ENCODE measurements around the gene SCCPDH.

Gene SCCPDH

DNA sequence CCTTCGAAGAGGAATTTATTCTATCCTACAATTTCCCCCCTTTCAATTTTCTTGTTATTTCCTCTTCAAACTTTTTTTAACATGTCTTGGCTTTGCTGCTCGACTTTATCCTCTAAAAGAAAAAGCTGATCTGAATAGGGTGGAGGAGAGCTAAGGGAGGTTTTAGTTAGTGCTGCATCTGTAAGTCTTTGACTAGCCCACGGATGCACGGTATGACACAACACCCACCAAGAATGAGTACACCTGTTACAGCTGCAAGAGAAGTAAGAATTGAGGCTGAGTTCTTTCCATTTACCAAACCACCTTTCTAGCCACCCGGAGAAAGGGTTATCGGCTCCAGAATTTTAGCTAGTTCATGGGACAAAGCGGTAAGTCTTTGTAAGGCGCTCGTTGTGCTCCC, 23.8 kb downstream of the SCCPDH start:
- no peak for DNase-seq (ENCODE audit: low read depth in 1 of 2, low spot score in 1 of 2)

DNA sequence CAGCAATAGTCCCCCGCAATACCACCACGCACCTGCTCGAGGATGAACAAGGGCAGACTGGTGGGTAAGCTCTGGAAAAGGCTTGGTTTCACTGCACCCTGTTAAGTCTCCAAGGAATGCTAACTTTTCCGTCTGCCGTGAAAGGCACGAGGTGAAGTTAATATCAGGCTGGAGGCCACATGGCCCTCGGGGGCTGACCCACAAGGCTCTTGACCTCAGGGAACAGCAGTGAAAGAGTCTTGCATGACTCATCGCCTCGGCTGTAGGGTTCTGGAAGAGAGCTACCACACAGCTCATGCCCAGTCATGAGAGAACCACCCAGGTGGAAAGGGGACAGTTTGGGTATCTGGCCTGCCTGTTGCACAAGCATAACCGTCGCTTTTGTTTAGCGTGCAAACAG, 24.7 kb downstream of the SCCPDH start:
- no peak for DNase-seq (ENCODE audit: low read depth in 1 of 2, low spot score in 1 of 2)

DNA sequence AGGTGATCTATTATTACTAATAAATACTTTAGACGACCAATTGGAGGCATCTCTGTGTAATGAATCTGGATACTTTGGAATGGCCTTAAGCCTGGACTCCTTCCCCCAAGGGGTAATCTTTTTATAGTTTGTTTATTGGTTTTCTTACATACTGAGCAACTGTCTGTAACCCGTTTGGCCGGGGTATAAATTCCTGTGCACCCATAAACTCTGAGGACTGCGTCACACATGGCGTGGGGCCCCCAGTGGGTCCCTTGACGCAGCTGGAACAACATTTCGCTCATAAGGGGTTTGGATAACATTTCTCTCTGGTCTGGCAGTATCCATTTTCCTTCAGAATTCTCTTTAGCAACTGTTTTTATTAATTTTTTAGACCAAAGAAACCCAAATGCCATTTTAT, 26.5 kb downstream of the SCCPDH start:
- DNase-seq (ENCODE audit: low read depth in 1 of 2, low spot score in 1 of 2), result no peak

DNA sequence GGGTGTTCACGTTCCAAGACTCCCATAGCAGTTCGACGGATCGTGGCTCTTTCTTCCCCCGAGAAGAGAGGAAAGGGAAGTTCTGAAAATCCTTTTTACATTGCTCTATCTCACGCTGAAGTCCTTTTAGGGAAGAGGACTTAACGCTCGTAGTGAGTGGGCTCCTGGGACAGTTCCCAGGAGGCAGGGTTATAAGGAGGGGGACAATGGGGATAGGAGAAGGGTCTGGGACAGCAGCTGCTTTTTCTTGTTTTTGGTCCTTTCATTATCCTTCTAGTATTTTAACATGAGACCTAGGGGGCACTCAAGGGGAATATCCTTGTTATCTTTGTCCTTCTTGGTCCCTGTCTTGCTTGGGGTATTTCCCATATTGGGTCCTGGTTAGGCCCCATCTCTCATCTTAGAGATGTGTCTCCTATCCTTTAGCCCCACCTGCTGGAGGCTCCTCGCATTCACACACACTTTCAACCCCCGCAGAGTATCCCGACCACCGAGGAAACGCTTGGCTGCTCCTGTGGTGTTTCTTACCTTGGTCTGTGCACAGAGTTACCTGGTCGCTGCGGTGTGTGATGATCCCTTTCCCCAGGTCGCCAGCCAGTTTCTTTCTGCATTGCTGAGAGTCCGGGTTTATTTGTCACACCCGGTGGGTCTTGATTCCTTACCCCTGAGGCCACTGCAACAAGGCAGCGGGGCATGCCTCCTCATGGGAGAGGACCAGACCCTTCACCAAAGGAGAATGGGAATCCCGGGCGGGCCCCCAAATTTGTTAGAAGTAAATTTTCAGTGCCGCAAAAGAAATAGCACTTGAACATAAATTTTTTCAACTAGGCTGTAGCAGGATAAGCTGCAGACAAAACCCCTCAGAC, 29.7 kb downstream of the SCCPDH start:
- peak in 1 of 2 donors; percentile 8 for DNase-seq (ENCODE audit: low read depth in 1 of 2, low spot score in 1 of 2)

DNA sequence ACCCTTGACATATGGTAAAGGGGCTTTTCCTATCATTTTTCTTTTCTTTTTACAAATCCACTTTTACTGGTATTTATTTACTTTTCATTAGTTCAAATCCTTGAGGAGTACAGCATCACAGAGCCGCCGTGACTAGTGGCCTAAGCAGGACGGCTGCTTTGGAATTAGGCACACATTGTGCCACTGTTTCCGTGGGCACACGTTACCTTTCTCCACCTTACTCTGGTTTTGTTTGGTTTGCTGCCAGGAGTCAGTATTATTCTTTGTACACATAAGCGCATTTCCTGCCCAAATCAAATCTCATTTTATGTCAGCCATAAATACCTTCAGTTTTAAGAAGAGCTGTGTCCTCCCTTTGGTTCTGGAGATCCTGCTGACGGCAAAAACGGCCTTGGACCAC, 31.2 kb downstream of the SCCPDH start:
- DNase-seq (ENCODE audit: low read depth in 1 of 2, low spot score in 1 of 2), result no peak

DNA sequence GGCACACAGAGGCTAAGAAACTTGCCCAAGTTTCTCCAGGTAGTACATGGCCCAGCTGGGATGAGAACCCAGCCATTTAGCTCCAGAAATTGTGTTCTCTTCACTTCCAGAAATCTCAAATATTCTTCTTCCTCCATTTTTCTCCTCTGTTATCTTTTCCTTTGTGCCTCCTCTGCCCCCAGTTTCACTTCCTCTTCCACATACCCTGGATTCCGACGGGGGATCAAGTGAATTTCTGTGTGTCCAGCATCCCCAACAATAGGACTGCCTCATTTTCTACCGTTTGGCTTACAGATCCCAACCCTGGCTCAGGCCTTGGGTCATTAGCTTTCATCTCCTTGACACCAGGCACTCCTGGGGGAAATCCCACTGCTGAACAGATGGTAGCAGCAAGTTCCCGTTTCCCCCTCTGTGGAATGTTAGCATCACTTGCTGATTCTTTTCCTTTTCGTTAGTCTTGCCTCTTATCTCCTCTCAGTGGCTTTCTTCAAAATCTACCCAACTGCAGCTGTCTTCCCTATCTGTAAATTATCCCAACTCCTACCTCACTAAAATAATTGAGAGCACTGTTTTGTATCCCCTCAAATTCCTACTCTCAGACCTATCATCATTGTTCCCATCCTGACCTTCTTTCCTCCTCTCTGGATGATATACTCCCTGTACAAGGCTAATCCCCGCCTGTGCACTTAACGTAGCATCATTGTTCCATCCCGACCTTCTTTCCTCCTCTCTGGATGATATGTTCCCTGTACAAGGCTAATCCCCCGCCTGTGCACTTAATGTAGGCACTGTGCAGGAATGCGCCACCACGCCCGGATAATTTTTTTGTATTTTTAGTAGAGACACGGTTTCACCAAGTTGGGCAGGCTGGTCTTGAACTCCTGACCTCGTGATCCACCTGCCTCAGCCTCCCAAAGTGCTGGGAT, 36.5 kb downstream of the SCCPDH start:
- no peak for DNase-seq (ENCODE audit: low read depth in 1 of 2, low spot score in 1 of 2)

DNA sequence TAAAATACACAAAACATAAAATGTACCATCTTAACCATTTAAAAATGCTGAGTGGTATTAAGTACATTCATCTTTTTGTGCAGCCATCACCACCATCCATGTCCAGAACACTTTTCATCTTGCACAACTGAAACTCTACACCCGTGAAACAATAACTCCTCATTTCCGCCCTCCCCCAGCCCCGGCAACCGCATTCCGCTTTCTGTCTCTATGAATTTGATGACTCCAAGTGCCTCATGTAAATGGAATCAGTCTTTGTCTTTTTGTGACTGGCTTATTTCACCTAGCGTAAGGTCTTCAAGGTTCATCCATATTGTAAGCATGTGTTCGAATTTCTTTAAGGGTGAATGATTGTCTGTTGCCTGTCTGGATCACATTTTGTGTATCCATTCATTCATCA, 37.2 kb downstream of the SCCPDH start:
- no peak for DNase-seq (ENCODE audit: low read depth in 1 of 2, low spot score in 1 of 2)

DNA sequence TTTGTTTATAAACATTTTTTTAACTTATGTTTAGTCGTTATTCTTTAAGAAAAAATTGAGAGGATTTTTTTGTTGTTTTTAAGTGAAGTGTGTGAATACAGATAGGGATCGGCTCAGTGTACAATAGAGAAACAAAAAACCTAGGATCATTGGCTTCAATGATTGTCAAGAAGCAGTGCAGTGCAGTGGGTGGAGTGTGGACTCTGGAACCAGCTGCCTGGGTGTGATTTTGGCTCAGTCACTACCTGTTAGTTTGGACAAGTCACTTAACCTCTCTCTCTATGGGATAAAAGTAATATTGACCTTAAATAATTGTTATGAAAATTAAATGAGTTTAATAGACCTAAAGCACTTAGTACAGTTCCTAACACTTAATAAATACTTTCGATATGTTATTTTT, 41.3 kb downstream of the SCCPDH start:
- DNase-seq (ENCODE audit: low read depth in 1 of 2, low spot score in 1 of 2), result no peak

DNA sequence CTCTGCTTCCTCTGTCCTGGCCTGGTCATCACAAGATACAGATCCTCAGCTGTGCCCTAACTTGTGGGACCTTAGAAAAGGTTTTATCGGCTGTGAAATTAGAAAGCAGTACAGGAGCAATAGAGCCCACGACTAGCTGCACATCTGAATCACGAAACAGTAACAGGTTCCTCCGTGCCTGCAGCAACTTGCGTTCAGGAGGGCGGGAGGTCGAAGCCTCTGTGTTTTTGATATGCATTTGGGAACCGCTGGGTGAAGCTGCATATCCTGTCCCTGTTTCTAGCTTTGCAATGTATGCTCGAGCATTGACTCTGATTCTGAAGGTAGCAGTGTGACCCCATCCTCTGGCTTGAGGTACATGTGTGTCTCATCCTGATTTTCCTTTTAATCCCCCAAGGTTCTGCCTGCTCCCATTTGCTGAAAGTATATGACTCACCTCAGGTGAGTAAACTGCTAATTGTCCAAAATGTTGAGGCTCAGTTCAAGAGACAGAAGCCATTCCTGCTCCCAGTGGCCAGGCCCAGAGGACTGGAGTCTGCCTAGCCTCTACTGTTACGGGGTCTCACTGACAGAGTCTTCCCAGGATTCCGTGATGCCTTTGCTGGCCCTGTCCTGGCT, 44.3 kb downstream of the SCCPDH start:
- no peak for DNase-seq (ENCODE audit: low read depth in 1 of 2, low spot score in 1 of 2)

DNA sequence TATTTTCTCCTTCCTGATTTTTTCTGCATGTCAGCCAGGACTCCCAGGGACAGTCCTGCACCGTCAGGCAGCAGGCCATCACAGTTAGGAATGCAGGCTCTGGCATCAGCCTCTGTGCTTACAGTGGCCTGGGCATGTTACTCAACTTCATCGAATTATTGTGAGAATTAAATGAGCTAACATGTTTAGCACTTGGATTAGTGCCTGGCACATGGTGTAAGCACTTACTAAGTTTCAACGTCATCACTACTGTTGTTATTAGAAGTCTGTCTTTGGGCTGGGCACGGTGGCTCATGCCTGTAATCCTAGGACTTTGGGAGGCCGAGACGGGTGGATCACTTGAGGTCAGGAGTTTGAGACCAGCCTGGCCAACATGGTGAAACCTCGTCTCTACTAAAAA, 45.1 kb downstream of the SCCPDH start:
- no peak for DNase-seq (ENCODE audit: low read depth in 1 of 2, low spot score in 1 of 2)

DNA sequence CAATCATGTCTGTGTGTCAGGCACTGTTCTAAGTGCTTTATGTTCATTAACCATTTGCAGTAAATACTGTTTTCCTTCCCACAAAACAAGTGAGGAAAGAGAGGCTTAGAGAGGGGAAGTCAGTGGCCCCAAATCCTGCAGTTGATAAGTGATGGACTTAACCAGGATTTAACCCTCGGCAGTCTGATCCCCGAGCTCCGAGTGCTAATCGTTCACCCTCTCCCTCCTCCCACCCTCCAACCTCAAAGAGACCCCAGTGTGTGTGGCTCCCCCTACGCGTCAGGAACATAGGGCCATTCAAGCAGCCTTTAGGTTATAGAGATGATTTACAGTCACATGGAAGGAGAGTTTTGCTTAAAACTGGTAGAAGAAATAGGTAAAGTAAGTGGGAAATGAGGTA, 47.2 kb downstream of the SCCPDH start:
- no peak for DNase-seq (ENCODE audit: low read depth in 1 of 2, low spot score in 1 of 2)

DNA sequence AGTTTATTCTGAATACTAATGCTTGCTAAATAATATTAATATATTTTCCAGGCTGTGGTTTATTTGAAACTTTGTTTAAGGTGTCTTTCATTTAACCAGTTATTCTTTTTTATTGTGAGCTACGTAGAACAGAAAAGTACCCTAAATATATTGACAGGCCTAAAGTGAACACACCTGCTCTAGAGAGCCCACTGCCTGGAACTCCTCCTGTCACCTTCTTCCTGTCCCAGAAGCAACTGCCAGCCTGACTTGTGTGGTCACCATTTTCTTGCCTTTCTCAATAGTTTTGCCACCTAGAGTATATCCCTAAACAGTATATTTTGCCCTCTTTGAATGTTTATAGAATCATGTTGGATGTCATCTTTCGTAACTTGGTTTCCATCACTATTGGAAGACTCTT, 48.5 kb downstream of the SCCPDH start:
- no peak for DNase-seq (ENCODE audit: low read depth in 1 of 2, low spot score in 1 of 2)

DNA sequence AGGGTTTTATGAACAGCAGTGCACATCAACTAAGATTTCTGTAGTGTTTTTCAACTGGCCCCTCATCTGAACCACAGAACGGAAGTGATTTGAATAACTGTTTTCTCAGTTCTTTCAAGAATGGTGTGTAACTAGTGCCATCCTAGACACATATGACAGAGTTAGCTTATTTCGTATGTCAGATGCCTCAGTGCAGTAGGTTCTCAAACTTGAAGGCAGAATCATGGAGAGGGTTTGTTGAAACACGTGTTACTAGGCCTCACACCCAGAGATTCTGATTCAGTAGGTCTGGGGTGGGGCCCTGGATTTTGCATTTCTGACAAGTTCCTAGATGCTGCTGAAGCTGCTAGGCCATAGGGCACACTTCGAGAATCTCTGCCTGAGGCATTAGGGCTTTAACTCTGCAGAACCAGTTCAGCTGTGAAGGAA, 49.0 kb downstream of the SCCPDH start:
- DNase-seq (ENCODE audit: low read depth in 1 of 2, low spot score in 1 of 2), result no peak

DNA sequence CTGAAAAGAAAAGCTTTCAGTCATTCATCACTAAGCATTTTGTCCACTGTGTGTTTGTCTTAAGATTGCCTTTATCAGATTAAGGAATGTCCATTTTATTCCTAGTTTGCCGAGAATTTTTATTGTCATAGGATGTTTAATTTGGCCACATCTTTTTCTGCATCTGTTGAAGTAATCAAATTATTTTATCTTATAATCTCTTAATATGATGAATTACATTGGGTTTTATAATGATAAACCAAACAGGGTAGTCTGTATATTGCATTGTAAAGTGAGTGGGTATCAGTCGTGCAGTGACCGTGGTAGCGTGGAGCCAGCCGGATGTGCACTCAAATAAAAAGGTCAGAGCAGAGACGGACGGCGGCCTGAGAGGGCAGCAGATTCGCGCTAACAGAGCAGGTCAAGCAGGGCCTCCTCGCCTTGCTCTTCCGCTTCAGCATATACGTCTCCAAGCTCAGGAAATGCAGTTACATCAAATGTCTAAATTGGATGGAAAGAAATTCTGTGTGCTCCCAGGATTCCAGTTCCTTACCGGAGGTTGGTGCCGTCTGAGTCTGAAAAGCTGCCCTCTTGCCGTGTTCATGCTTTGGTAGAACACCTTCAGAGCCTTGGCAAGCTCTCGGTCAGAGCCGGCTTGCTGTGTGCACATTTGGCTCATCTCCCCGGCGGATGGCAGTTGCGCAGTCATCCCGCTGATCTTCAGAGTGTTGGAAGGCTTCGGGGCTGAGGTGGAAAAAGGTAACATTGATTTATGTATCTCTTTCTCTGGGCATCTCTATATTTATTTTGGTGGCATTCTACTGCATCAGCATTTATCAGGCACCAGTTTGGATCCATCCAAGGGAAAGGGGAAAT, 51.5 kb downstream of the SCCPDH start:
- no peak for DNase-seq (ENCODE audit: low read depth in 1 of 2, low spot score in 1 of 2)

DNA sequence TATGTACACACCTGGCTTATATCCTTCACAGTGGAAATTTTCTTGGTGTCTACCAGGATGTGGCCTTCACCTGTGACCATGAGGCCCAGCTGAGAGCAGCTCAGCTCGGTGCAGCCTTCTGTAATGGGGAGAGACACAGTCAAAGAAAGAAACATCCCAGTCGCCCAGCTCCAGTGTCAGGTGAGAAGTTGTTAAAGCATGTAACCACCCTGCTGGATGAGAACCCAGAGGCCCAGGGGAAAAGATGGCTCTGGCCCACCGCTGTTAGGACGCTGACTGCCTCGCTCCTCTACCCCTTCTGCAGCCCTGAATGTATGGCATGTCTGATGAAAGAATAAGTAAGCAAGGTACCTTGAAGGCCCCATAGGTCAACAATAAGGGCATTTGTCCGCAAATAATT, 52.7 kb downstream of the SCCPDH start:
- no peak for DNase-seq (ENCODE audit: low read depth in 1 of 2, low spot score in 1 of 2)

DNA sequence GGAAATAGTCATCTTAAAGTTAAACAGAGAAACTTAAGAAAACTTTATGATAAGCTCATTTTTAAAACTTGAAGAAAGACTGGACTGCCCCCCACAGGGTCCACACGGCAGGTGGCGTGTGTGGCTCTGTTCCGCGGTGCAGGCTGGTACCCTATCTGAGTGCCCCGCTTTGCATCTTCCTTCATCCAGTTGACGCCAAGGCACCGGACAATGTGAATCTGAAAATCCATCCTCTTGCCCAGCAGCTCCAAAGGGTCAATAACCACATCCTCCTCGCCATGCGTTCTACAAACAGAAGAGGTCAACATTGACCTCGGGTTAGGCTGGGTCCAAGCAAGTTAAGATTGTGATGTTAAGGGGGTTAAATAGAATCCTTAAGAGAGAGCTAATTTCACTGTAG, 54.5 kb downstream of the SCCPDH start:
- DNase-seq (ENCODE audit: low read depth in 1 of 2, low spot score in 1 of 2), result no peak

DNA sequence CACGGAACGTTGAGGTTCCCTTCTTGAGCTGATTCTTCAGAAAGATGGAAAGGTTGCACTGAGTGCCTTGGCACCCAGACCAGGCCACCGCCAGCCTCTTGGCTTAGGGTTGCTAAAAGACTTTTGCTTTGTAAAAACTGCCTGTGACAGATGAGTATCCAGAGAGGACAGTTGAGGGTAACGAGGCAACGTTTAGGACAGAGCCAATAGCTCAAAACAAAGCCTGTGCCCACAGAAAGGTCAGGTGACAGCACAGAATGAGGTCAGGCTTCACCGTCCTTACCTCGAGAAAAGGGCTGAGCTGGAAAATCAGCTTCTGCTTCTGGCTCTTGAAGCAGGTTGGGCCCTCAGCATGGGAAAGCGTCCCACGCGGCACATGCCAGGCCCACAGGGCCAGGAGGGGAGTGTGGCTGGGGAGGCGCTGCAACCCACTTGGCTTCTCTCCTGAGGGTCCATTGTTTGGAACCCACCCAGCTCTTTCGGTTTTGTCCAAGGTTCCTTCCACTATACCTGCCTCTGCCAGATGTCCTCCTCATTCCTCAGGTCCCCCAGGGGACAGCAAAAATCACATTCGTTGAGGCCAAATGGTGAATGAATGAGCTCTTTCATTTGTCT, 55.5 kb downstream of the SCCPDH start:
- DNase-seq (ENCODE audit: low read depth in 1 of 2, low spot score in 1 of 2), result no peak

DNA sequence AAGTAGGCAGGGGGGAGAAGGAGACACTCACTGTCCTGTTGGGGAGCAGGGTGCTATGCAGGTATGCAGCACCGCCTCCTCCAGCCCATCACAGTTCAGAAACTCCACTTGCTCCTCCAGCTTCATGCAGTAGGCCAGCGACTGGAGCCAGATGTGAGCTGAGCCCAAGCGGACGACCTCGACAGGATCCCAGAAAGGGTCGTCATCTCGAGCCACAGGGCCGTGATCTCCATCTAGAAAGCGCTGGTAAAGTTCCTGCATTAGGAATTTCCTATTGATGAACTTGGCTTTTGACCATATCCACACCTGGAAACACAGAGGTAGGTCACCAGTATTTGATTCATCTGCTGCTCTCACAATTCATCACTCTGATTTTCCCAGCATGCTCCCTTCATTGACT, 56.1 kb downstream of the SCCPDH start:
- no peak for DNase-seq (ENCODE audit: low read depth in 1 of 2, low spot score in 1 of 2)

DNA sequence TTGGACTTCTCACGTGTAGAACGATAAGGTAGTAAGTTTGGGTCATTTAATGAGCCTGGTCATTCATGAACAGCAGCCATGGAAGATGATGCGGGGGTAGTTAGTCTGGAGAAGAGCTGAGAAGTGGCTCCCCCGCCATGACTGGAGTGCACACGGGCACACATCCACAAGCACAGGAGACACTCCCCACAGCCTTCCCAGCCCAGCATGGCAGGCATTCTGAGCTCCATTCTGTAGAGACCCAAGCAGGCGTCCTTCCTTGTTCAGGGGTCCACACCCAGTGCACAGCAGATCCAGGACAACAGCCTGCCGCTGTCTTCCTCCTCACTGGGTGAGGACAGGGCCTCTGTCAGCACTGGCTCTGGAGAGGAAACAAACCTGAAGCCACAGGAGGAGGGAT, 57.0 kb downstream of the SCCPDH start:
- DNase-seq (ENCODE audit: low read depth in 1 of 2, low spot score in 1 of 2), result no peak

DNA sequence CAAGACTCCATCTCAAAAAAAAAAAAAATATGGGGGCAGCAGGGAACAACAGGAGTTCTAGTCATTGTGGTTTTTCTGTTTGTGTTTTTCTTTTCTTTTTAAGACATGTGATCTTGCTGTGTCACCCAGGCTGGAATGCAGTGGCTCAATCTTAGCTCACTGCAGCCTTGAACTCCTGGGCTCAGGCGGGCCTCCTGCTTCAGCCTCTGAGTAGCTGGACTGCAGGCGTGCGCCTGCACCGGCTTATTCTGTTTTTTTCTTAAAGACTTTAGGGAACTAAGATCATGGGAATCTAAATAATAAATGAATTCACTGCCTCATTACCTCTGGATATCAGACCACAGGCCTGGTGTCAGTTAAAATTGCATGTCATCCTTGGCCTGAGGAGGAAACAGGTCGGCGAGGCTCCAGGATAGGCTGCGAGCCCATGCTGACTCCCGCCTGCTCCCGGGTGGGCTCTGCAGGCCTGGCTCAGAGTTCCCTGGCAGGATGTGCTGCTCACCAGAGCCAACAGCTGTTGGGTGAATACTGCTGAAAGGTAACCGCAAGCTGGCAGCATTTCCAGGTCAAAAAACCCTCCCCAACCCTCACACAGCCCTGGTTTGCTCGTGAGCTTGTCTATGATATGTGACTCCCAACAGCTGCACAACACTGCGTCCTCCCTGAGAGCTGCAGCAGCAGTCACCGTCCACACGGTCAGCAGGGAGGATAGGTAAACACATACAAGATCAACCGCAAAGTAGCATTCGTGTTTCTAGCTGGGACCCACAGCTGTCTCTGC, 58.1 kb downstream of the SCCPDH start:
- DNase-seq (ENCODE audit: low read depth in 1 of 2, low spot score in 1 of 2), result no peak
